Adrenal gland (tissue), 5 donors: Measurements from ENCODE around the gene COL23A1.

Experiments
- CTCF ChIP-seq, 6 experiments: fragments of 450-650 bp in 4 of 6; fragments of 200-600 bp in 2 of 6; sonication (generic) in 1 of 6; IDR thresholded peaks; 1 replicate in 5 of 6; 2 replicates in 1 of 6; pipeline versions ENCODE4 v1.5.1 to v1.8.0; 2016 to 2021; ENCODE audit warnings: antibody characterized with exemption in 6 of 6, mild to moderate bottlenecking in 2 of 6, moderate library complexity in 1 of 6
- POLR2A ChIP-seq, 2 donors: fragments of 450-650 bp; IDR thresholded peaks; one replicate each; pipeline ENCODE4 v1.6.1; 2017; ENCODE audit warnings: antibody characterized with exemption in 2 of 2, mild to moderate bottlenecking in 2 of 2, moderate library complexity in 1 of 2
- donor health status: DM: no; HTN: no; CAD: no.

GRCh38 chr5:178274781-178275537, 315.2 kb downstream of the COL23A1 start:
- TF ChIP-seq CTCF (IDR thresholded peaks at IDR 0.05), result no peak
- TF ChIP-seq POLR2A (IDR thresholded peaks at IDR 0.05), result no peak
